ENCODE data around the gene E2F3. TPM values are rescaled to one million over a fixed set of nuclear protein-coding genes. Genes with fewer than 3 reads are reported as not detected.

The E2F3 gene
- total and polyA plus RNA-seq, 2 donors from 2014 or later, result 3.7 to 11.0 TPM

GRCh38 chr6:20481281-20481680 is 79.6 kb downstream of the E2F3 start:
- intact Hi-C loops (cut with DNase I), result no loop called here
- Histone ChIP-seq H3K36me3 (ENCODE audit: control insufficient read depth in 2 of 3, insufficient read depth in 3 of 3, low read length in 3 of 3) (peaks cover 0 to 3% (median 0%) of the 10 kb centered on the region in 3 donors), H3K9ac (ENCODE audit: low read length in 3 of 3) (no peak overlapping the region), H3K9me3 (ENCODE audit: control insufficient read depth in 2 of 3, insufficient read depth in 1 of 3, low read length in 3 of 3) (no peaks in the 10 kb centered on the region), H3K27me3 (ENCODE audit: control insufficient read depth, insufficient read depth, low read length) (no peaks in the 10 kb centered on the region), H3K27ac (ENCODE audit: low read depth in 2 of 2, low read length in 2 of 2) (no peak overlapping the region), H3K4me1 (ENCODE audit: control insufficient read depth in 2 of 3, insufficient read depth in 2 of 3, low read depth in 1 of 3, low read length in 3 of 3) (no peaks in the 10 kb centered on the region), H3K4me3 (ENCODE audit: low read length in 3 of 3) (no peak overlapping the region)
- FAIRE-seq (no peak), DNase-seq (no peak)
- no peak for TF ChIP-seq CTCF (IDR thresholded peaks at IDR 0.05; ENCODE audit: borderline replicate concordance, extremely low read depth, insufficient read depth)

- no peak overlapping the region for H3K4me3 ChIP-seq (ENCODE audit: low read length in 3 of 3)
- H3K9me3 ChIP-seq (ENCODE audit: control insufficient read depth in 2 of 3, insufficient read depth in 1 of 3, low read length in 3 of 3), result no peaks in the 10 kb centered on the region
- no peak overlapping the region for H3K9ac ChIP-seq (ENCODE audit: low read length in 3 of 3)
- no peak for TF ChIP-seq CTCF (IDR thresholded peaks at IDR 0.05; ENCODE audit: borderline replicate concordance, extremely low read depth, insufficient read depth)
- DNase-seq, result no peak
- no peak overlapping the region for H3K27ac ChIP-seq (ENCODE audit: low read depth in 2 of 2, low read length in 2 of 2)
- peaks cover 0 to 3% (median 0%) of the 10 kb centered on the region in 3 donors for H3K36me3 ChIP-seq (ENCODE audit: control insufficient read depth in 2 of 3, insufficient read depth in 3 of 3, low read length in 3 of 3)
- no peak for FAIRE-seq
- no peaks in the 10 kb centered on the region for H3K27me3 ChIP-seq (ENCODE audit: control insufficient read depth, insufficient read depth, low read length)
- intact Hi-C loops (cut with DNase I), result no loop called here
- no peaks in the 10 kb centered on the region for H3K4me1 ChIP-seq (ENCODE audit: control insufficient read depth in 2 of 3, insufficient read depth in 2 of 3, low read depth in 1 of 3, low read length in 3 of 3)
Observed at GRCh38 chr6:20483887-20484497, 82.3 kb downstream of the E2F3 start.

GRCh38 chr6:20486641-20487040 is 85.0 kb downstream of the E2F3 start:
- H3K9ac ChIP-seq (ENCODE audit: low read length in 3 of 3), result no peak overlapping the region
- H3K27me3 ChIP-seq (ENCODE audit: control insufficient read depth, insufficient read depth, low read length), result no peaks in the 10 kb centered on the region
- no peaks in the 10 kb centered on the region for H3K4me1 ChIP-seq (ENCODE audit: control insufficient read depth in 2 of 3, insufficient read depth in 2 of 3, low read depth in 1 of 3, low read length in 3 of 3)
- FAIRE-seq, result no peak
- H3K4me3 ChIP-seq (ENCODE audit: low read length in 3 of 3), result no peak overlapping the region
- no peak overlapping the region for H3K27ac ChIP-seq (ENCODE audit: low read depth in 2 of 2, low read length in 2 of 2)
- H3K36me3 ChIP-seq (ENCODE audit: control insufficient read depth in 2 of 3, insufficient read depth in 3 of 3, low read length in 3 of 3), result peaks cover 0 to 15% (median 0%) of the 10 kb centered on the region in 3 donors
- intact Hi-C loops (cut with DNase I), result no loop called here
- TF ChIP-seq CTCF (IDR thresholded peaks at IDR 0.05; ENCODE audit: borderline replicate concordance, extremely low read depth, insufficient read depth), result no peak
- H3K9me3 ChIP-seq (ENCODE audit: control insufficient read depth in 2 of 3, insufficient read depth in 1 of 3, low read length in 3 of 3), result no peaks in the 10 kb centered on the region
- no peak for DNase-seq
